ENCODE data around the gene COX6B1.

DNA sequence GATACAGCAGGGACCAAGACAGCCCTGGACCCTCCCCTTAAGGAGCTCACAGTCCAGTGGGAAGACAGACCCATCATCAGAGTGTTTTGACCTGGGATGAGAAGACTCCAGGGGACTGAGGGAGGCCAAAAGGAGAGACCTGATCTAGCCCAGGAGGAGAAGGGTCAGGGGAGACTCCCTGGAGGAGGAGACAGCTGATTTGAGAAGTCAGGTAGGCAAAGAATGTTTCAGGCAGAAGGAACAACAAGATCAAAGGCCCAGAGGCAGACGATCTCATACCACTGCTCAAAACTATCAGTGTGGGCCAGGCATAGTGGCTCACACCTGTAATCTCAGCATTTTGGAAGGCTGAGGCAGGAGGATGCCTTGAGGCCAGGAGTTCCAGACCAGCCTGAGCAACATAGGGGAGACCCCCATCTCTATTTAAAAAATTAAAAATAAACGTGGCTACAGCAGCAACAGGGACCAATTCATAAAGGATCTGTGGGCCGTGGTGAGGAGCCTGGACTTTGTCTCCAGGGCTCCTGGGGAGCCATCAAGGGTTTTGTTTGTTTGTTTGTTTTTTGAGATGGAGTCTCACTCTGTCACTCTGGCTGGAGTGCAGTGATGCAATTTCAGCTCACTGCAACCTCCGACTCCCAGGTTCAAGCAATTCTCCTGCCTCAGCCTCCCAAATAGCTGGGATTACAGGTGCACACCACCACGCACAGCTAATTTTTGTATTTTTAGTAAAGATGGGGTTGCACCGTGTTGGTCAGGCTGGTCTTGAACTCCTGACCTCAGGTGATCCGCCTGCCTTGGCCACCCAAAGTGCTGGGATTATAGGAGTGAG is 2.2 kb upstream of the COX6B1 start:
- TF ChIP-seq, protein P1, sequence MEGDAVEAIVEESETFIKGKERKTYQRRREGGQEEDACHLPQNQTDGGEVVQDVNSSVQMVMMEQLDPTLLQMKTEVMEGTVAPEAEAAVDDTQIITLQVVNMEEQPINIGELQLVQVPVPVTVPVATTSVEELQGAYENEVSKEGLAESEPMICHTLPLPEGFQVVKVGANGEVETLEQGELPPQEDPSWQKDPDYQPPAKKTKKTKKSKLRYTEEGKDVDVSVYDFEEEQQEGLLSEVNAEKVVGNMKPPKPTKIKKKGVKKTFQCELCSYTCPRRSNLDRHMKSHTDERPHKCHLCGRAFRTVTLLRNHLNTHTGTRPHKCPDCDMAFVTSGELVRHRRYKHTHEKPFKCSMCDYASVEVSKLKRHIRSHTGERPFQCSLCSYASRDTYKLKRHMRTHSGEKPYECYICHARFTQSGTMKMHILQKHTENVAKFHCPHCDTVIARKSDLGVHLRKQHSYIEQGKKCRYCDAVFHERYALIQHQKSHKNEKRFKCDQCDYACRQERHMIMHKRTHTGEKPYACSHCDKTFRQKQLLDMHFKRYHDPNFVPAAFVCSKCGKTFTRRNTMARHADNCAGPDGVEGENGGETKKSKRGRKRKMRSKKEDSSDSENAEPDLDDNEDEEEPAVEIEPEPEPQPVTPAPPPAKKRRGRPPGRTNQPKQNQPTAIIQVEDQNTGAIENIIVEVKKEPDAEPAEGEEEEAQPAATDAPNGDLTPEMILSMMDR (IDR thresholded peaks at IDR 0.05), result no peak
- TF ChIP-seq REST (IDR thresholded peaks at IDR 0.05; ENCODE audit: insufficient read depth in 1 of 2, low read depth in 2 of 2, low read length in 1 of 2), result no peak
- TF ChIP-seq POLR2AphosphoS5 (IDR thresholded peaks at IDR 0.05; ENCODE audit: low read depth, low read length), result no peak

All from Panc1 (cell line).